ENCODE measurements around the gene PPM1L.

DNA sequence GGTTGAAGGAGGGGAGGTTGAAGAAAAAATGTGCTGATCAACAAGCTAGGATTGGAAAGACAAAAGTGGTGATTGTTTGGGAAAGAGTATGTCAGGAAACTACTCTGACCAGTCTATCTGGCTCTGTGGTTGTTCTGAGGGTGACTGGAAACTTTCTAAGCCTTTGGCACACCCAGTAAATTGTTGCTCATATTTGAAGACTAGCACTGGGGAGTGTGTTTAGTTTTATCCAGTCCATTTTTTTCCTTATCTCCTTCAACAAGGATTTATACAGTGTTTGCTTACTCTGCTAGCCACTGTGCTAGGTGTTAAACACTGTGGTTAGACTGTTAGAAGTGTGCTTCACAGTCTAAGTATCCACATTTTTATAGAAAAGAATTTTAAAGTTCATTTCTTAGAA, 28.8 kb downstream of the PPM1L start:
- TF ChIP-seq, protein P1, sequence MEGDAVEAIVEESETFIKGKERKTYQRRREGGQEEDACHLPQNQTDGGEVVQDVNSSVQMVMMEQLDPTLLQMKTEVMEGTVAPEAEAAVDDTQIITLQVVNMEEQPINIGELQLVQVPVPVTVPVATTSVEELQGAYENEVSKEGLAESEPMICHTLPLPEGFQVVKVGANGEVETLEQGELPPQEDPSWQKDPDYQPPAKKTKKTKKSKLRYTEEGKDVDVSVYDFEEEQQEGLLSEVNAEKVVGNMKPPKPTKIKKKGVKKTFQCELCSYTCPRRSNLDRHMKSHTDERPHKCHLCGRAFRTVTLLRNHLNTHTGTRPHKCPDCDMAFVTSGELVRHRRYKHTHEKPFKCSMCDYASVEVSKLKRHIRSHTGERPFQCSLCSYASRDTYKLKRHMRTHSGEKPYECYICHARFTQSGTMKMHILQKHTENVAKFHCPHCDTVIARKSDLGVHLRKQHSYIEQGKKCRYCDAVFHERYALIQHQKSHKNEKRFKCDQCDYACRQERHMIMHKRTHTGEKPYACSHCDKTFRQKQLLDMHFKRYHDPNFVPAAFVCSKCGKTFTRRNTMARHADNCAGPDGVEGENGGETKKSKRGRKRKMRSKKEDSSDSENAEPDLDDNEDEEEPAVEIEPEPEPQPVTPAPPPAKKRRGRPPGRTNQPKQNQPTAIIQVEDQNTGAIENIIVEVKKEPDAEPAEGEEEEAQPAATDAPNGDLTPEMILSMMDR (IDR thresholded peaks at IDR 0.05 in 2 of 3, conservative IDR thresholded peaks at IDR 0.05 in 1 of 3; ENCODE audit: borderline replicate concordance in 1 of 3, insufficient read depth in 1 of 3, low read depth in 2 of 3, low read length in 2 of 3), result no peak
- TF ChIP-seq POLR2A (IDR thresholded peaks at IDR 0.05; ENCODE audit: borderline replicate concordance, extremely low read depth, insufficient read depth, insufficient read length) (no peak), ELF1 (IDR thresholded peaks at IDR 0.05; ENCODE audit: borderline replicate concordance, low read depth) (no peak), POLR2AphosphoS5 (IDR thresholded peaks at IDR 0.05; ENCODE audit: low read depth, low read length) (no peak), TCF7L2 (IDR thresholded peaks at IDR 0.05; ENCODE audit: borderline replicate concordance, extremely low read depth, insufficient read depth, insufficient read length) (no peak), SIN3A (IDR thresholded peaks at IDR 0.05; ENCODE audit: low read depth) (no peak; the same call in 1 of the 2 replicates), ZFX (IDR thresholded peaks at IDR 0.05) (no peak)
- TF ChIP-seq, protein P2, sequence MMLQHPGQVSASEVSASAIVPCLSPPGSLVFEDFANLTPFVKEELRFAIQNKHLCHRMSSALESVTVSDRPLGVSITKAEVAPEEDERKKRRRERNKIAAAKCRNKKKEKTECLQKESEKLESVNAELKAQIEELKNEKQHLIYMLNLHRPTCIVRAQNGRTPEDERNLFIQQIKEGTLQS (IDR thresholded peaks at IDR 0.05), result no peak

All from HCT116 (cell line).